A673 (cell line): Measurements from ENCODE around the gene THAP11.

ENCODE experiments used
- EZH2 ChIP-seq: fragments of 200-600 bp; sonication (generic); IDR thresholded peaks from 2 replicates; pipeline ENCODE4 v1.6.1; 2017; ENCODE audit warnings: borderline replicate concordance, low read depth, mild to moderate bottlenecking, mixed read lengths, antibody characterized with exemption, low read length; ENCODE audit not compliant: poor library complexity, severe bottlenecking
- TF ChIP-seq, protein P1 (sequence below): fragments of 300-800, 200-600 bp; sonication (generic); conservative IDR thresholded peaks from 2 replicates; pipeline ENCODE4 v1.5.1; 2017; ENCODE audit warnings: low read depth, mild to moderate bottlenecking, antibody characterized with exemption, low read length, moderate library complexity, mixed read lengths

DNA sequence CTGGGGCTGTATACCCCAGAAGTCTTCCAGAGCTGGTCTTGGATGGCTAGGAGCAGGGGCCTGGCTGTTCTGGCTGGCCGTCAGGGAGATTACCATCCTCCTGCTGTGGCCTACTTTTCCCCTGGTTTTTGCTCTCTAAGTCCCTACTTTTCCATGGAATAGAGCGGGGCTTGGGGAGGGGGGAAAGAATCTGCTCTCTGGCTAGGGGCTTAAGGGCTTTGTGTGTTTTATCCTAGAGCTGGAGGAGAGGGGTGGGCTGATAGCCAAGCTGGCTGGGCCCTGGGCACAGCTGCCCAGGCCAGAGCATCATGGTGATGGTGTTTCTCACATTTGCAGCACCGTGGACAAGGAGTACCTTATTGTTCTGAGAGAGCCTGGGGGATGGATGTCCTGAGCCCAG lies 46.2 kb downstream of the THAP11 start:
- TF ChIP-seq, protein P1, sequence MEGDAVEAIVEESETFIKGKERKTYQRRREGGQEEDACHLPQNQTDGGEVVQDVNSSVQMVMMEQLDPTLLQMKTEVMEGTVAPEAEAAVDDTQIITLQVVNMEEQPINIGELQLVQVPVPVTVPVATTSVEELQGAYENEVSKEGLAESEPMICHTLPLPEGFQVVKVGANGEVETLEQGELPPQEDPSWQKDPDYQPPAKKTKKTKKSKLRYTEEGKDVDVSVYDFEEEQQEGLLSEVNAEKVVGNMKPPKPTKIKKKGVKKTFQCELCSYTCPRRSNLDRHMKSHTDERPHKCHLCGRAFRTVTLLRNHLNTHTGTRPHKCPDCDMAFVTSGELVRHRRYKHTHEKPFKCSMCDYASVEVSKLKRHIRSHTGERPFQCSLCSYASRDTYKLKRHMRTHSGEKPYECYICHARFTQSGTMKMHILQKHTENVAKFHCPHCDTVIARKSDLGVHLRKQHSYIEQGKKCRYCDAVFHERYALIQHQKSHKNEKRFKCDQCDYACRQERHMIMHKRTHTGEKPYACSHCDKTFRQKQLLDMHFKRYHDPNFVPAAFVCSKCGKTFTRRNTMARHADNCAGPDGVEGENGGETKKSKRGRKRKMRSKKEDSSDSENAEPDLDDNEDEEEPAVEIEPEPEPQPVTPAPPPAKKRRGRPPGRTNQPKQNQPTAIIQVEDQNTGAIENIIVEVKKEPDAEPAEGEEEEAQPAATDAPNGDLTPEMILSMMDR = no peak
- no peak for TF ChIP-seq EZH2
